Amniotic stem cell (primary cell): ENCODE results near the gene SDK2.

Experiments
- DNase-seq: peaks from one replicate; lab custom pipeline; 2025; lab: John Stamatoyannopoulos, UW

Gene SDK2

GRCh38 chr17:73391331-73392265, 252.6 kb downstream of the SDK2 start:
- DNase-seq = no peak

- no peak for DNase-seq
Observed at GRCh38 chr17:73390851-73391250, 253.4 kb downstream of the SDK2 start.

- no peak for DNase-seq
Observed at GRCh38 chr17:73390221-73390620, 254.0 kb downstream of the SDK2 start.

GRCh38 chr17:73389411-73389810, 254.8 kb downstream of the SDK2 start:
- no peak for DNase-seq

- no peak for DNase-seq
Observed at GRCh38 chr17:73388578-73388905, 255.7 kb downstream of the SDK2 start.

- DNase-seq = no peak
Observed at GRCh38 chr17:73387746-73388577, 256.3 kb downstream of the SDK2 start.

- DNase-seq = no peak
Observed at GRCh38 chr17:73386561-73386960, 257.7 kb downstream of the SDK2 start.

GRCh38 chr17:73384926-73385325, 259.3 kb downstream of the SDK2 start:
- DNase-seq = no peak

GRCh38 chr17:73380439-73381106, 263.7 kb downstream of the SDK2 start:
- DNase-seq = no peak

- DNase-seq = no peak
Observed at GRCh38 chr17:73379826-73380225, 264.4 kb downstream of the SDK2 start.

GRCh38 chr17:73378974-73379470, 265.2 kb downstream of the SDK2 start:
- DNase-seq = no peak

- no peak for DNase-seq
Observed at GRCh38 chr17:73376636-73377035, 267.6 kb downstream of the SDK2 start.

- no peak for DNase-seq
Observed at GRCh38 chr17:73376152-73376551, 268.1 kb downstream of the SDK2 start.

GRCh38 chr17:73371836-73372235, 272.4 kb downstream of the SDK2 start:
- DNase-seq = no peak

GRCh38 chr17:73371285-73371684, 273.0 kb downstream of the SDK2 start:
- DNase-seq = peak; percentile 29

- DNase-seq = peak; percentile 8
Observed at GRCh38 chr17:73369817-73370490, 274.3 kb downstream of the SDK2 start.

- DNase-seq = no peak
Observed at GRCh38 chr17:73369111-73369521, 275.1 kb downstream of the SDK2 start.

- DNase-seq = no peak
Observed at GRCh38 chr17:73368085-73368631, 276.1 kb downstream of the SDK2 start.

- DNase-seq = no peak
Observed at GRCh38 chr17:73365906-73366623, 278.2 kb downstream of the SDK2 start.

- DNase-seq = no peak
Observed at GRCh38 chr17:73365301-73365874, 278.9 kb downstream of the SDK2 start.
